DOHH2 (cell line): ENCODE data around the gene AGBL4.

Source experiments
- H3F3A ChIP-seq: fragments of 200-600 bp; sonication (generic), shearing (Covaris generic); 2 replicates; pipeline ENCODE4 v1.6.0; 2016; ENCODE audit warnings: antibody characterized with exemption, mild to moderate bottlenecking; ENCODE audit not compliant: control insufficient read depth, insufficient read depth
- H3K27ac ChIP-seq: fragments of 200-600 bp; sonication (generic); 2 replicates; pipeline ENCODE4 v1.5.1; 2014; ENCODE audit warnings: low read depth, mild to moderate bottlenecking, low read length, moderate library complexity
- H3K27me3 ChIP-seq: fragments of 200-600 bp; sonication (generic); 2 replicates; pipeline ENCODE4 v1.6.1; 2014; ENCODE audit warnings: mild to moderate bottlenecking, low read length, mixed read lengths; ENCODE audit not compliant: control insufficient read depth
- H3K36me3 ChIP-seq: fragments of 200-600 bp; sonication (generic); 2 replicates; pipeline ENCODE4 v1.6.1; 2014; ENCODE audit warnings: mild to moderate bottlenecking, low read length, moderate library complexity, mixed read lengths; ENCODE audit not compliant: control insufficient read depth
- H3K4me1 ChIP-seq: fragments of 200-600 bp; sonication (generic); 2 replicates; pipeline ENCODE4 v1.6.1; 2014; ENCODE audit warnings: mild to moderate bottlenecking, low read length, mixed read lengths; ENCODE audit not compliant: control insufficient read depth
- H3K4me2 ChIP-seq: fragments of 200-600 bp; sonication (generic); 2 replicates; pipeline ENCODE4 v1.6.0; 2014; ENCODE audit warnings: mild to moderate bottlenecking, low read length, moderate library complexity
- H3K4me3 ChIP-seq: fragments of 200-600 bp; sonication (generic); 2 replicates; pipeline ENCODE4 v1.5.1; 2014; ENCODE audit warnings: mild to moderate bottlenecking, low read length, mixed read lengths
- H3K79me2 ChIP-seq: fragments of 200-600 bp; sonication (generic); 2 replicates; pipeline ENCODE4 v1.6.1; 2014; ENCODE audit warnings: mild to moderate bottlenecking, low read length, mixed read lengths; ENCODE audit not compliant: control insufficient read depth
- H3K9me2 ChIP-seq: fragments of 200-600 bp; sonication (generic); replicated peaks from 2 replicates; pipeline ENCODE4 v1.6.1; 2014; ENCODE audit warnings: mild to moderate bottlenecking, low read length, mixed read lengths; ENCODE audit not compliant: control insufficient read depth
- H3K9me3 ChIP-seq: fragments of 200-600 bp; sonication (generic); 2 replicates; pipeline ENCODE4 v1.6.1; 2014; ENCODE audit warnings: antibody characterized with exemption, low read length, mixed read lengths; ENCODE audit not compliant: control insufficient read depth, insufficient read depth
- H4K20me1 ChIP-seq: fragments of 200-600 bp; sonication (generic); 2 replicates; pipeline ENCODE4 v1.6.0; 2014; ENCODE audit warnings: low read depth, mild to moderate bottlenecking, antibody characterized with exemption, low read length, moderate library complexity; ENCODE audit not compliant: control insufficient read depth, insufficient read depth
- CTCF ChIP-seq: fragments of 200-600 bp; sonication (generic); IDR thresholded peaks from one replicate; pipeline ENCODE4 v1.5.1; 2014; ENCODE audit warnings: antibody characterized with exemption, mild to moderate bottlenecking, low read depth, low read length; ENCODE audit not compliant: poor library complexity, severe bottlenecking
- EZH2phosphoT487 ChIP-seq: fragments of 200-600 bp; sonication (generic); IDR thresholded peaks from 2 replicates; pipeline ENCODE4 v1.6.1; 2017; ENCODE audit warnings: borderline replicate concordance, mild to moderate bottlenecking, antibody characterized with exemption, low read length, moderate library complexity, mixed read lengths

AGBL4 gene

GRCh38 chr1:48996311-48996710 is 1027.4 kb downstream of the AGBL4 start:
- Histone ChIP-seq H4K20me1 (no peaks in the 10 kb centered on the region), H3K27ac (no peak overlapping the region), H3F3A (no peaks in the 10 kb centered on the region), H3K4me1 (no peaks in the 10 kb centered on the region), H3K9me2 (no peaks in the 10 kb centered on the region), H3K9me3 (no peaks in the 10 kb centered on the region), H3K36me3 (no peaks in the 10 kb centered on the region), H3K27me3 (no peaks in the 10 kb centered on the region), H3K79me2 (no peaks in the 10 kb centered on the region), H3K4me2 (no peak overlapping the region), H3K4me3 (no peak overlapping the region)
- TF ChIP-seq EZH2phosphoT487 (no peak), CTCF (no peak)

GRCh38 chr1:48988633-48989197 is 1035.0 kb downstream of the AGBL4 start:
- no peaks in the 10 kb centered on the region for H3K4me1 ChIP-seq
- no peaks in the 10 kb centered on the region for H3K9me2 ChIP-seq
- no peaks in the 10 kb centered on the region for H3K79me2 ChIP-seq
- no peaks in the 10 kb centered on the region for H3K9me3 ChIP-seq
- no peaks in the 10 kb centered on the region for H3F3A ChIP-seq
- no peak overlapping the region for H3K4me2 ChIP-seq
- H3K27me3 ChIP-seq = no peaks in the 10 kb centered on the region
- TF ChIP-seq EZH2phosphoT487 = no peak
- no peak for TF ChIP-seq CTCF
- no peak overlapping the region for H3K4me3 ChIP-seq
- no peak overlapping the region for H3K27ac ChIP-seq
- no peaks in the 10 kb centered on the region for H3K36me3 ChIP-seq
- H4K20me1 ChIP-seq = no peaks in the 10 kb centered on the region

DNA sequence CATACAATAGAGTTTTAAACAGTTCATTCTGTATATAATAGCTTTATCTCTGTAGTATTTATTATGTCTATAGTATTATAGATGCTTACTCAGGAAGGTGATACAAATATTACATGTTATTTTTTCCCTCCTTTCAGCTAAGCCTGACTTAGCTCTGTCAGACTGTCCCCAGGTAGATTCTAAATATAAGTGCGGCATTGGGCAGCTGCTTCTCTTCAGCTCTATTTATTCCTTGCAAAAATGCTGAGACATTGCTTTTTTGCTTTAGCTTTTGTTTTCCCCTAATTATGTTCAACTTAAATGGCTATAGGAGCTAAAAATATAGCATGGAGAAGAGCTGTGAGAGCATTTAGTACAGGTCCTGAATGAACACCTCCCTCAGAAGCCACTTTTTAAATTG is 1043.8 kb downstream of the AGBL4 start:
- no peaks in the 10 kb centered on the region for H4K20me1 ChIP-seq
- TF ChIP-seq EZH2phosphoT487 (no peak), CTCF (no peak)
- H3K27me3 ChIP-seq = no peaks in the 10 kb centered on the region
- no peak overlapping the region for H3K4me3 ChIP-seq
- no peaks in the 10 kb centered on the region for H3K79me2 ChIP-seq
- no peaks in the 10 kb centered on the region for H3F3A ChIP-seq
- H3K9me3 ChIP-seq = no peaks in the 10 kb centered on the region
- H3K27ac ChIP-seq = no peak overlapping the region
- no peaks in the 10 kb centered on the region for H3K36me3 ChIP-seq
- H3K4me1 ChIP-seq = no peaks in the 10 kb centered on the region
- no peaks in the 10 kb centered on the region for H3K9me2 ChIP-seq
- no peak overlapping the region for H3K4me2 ChIP-seq
